HEK293T (cell line): ENCODE measurements around the gene SLC12A4.

Experiments
- CTCF ChIA-PET: fragments of 350-600 bp; formaldehyde crosslinking; extraction: SDS; loops from one replicate; lab custom pipeline; 2021; ENCODE audit warnings: antibody characterized with exemption, inconsistent platforms; lab: Yijun Ruan, JAX
- POLR2A ChIA-PET: fragments of 350-600 bp; formaldehyde crosslinking; extraction: SDS; loops from one replicate; lab custom pipeline; 2020; ENCODE audit warnings: antibody characterized with exemption, inconsistent platforms; lab: Yijun Ruan, JAX
- DNase-seq: peaks from one replicate; pipeline ENCODE4 v3.0.0; 2012; ENCODE audit warnings: mixed read lengths; ENCODE audit errors: extremely low spot score
- ARNT ChIP-seq: fragments of 450-650 bp; IDR thresholded peaks from 2 replicates; pipeline ENCODE4 v1.6.1; 2017; ENCODE audit warnings: mild to moderate bottlenecking
- BHLHE40 ChIP-seq: fragments of 450-650 bp; IDR thresholded peaks from 2 replicates; pipeline ENCODE4 v1.6.1; 2016; ENCODE audit warnings: mild to moderate bottlenecking, moderate library complexity, borderline replicate concordance
- CTBP1 ChIP-seq: fragments of 450-650 bp; IDR thresholded peaks from 2 replicates; pipeline ENCODE4 v1.6.1; 2016; ENCODE audit warnings: borderline replicate concordance
- ELF4 ChIP-seq: fragments of 450-650 bp; IDR thresholded peaks from 2 replicates; pipeline ENCODE4 v1.6.1; 2017; ENCODE audit warnings: antibody characterized with exemption
- FOXA1 ChIP-seq: fragments of 450-650 bp; IDR thresholded peaks from 2 replicates; pipeline ENCODE4 v1.6.1; 2016; ENCODE audit warnings: mild to moderate bottlenecking
- FOXK2 ChIP-seq: fragments of 450-650 bp; IDR thresholded peaks from 2 replicates; pipeline ENCODE4 v1.6.1; 2016; ENCODE audit warnings: mild to moderate bottlenecking
- FOXM1 ChIP-seq: fragments of 450-650 bp; IDR thresholded peaks from 2 replicates; pipeline ENCODE4 v1.6.1; 2017; ENCODE audit warnings: mild to moderate bottlenecking, borderline replicate concordance
- HDGF ChIP-seq: fragments of 450-650 bp; IDR thresholded peaks from 2 replicates; pipeline ENCODE4 v1.6.1; 2017; ENCODE audit warnings: antibody characterized with exemption, borderline replicate concordance
- L3MBTL2 ChIP-seq: fragments of 450-650 bp; conservative IDR thresholded peaks from 2 replicates; pipeline ENCODE4 v1.6.1; 2016; ENCODE audit warnings: mild to moderate bottlenecking
- LEF1 ChIP-seq: fragments of 450-650 bp; IDR thresholded peaks from 2 replicates; pipeline ENCODE4 v1.6.1; 2017; ENCODE audit warnings: mild to moderate bottlenecking, borderline replicate concordance
- NFRKB ChIP-seq: fragments of 450-650 bp; IDR thresholded peaks from 2 replicates; pipeline ENCODE4 v1.6.1; 2016; ENCODE audit warnings: mild to moderate bottlenecking, moderate library complexity
- SP1 ChIP-seq: fragments of 450-650 bp; IDR thresholded peaks from 2 replicates; pipeline ENCODE4 v1.6.1; 2017
- SUZ12 ChIP-seq: fragments of 450-650 bp; IDR thresholded peaks from 2 replicates; pipeline ENCODE4 v1.6.1; 2016; ENCODE audit warnings: mild to moderate bottlenecking
- TARDBP ChIP-seq: fragments of 450-650 bp; IDR thresholded peaks from 2 replicates; pipeline ENCODE4 v1.6.1; 2016
- ZNF384 ChIP-seq: fragments of 450-650 bp; IDR thresholded peaks from 2 replicates; pipeline ENCODE4 v1.6.1; 2016
- TF ChIP-seq, protein P1 (sequence below): fragments of 450-650 bp; IDR thresholded peaks from 2 replicates; pipeline ENCODE4 v1.6.1; 2016

SLC12A4 gene

DNA sequence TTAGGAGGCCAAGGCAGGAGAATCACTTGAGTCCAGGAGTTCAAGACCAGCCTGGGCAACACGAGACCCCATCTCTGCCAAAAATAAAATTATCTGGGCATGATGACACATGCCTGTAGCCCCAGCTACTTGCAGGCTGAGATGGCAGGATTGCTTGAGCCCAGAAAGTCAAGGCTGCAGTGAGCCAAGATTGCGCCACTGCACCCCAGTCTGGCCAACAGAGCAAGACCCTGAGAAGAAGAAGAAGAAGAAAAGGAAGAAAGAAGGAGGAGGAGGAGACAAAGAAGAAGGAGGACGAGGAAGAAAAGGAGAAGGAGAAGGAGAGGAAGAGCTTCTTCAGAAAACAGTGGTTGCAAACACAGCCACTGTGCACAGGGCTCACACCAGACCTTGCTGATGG is 20.2 kb upstream of the SLC12A4 start:
- no peak for DNase-seq
- ChIA-PET CTCF (no interaction called here), POLR2A (interaction anchor here (1.2 kb wide), 1 partner anchor 51 kb away, joined by 4 read pairs; no protein-coding TSS in a partner anchor)
- TF ChIP-seq, protein P1, sequence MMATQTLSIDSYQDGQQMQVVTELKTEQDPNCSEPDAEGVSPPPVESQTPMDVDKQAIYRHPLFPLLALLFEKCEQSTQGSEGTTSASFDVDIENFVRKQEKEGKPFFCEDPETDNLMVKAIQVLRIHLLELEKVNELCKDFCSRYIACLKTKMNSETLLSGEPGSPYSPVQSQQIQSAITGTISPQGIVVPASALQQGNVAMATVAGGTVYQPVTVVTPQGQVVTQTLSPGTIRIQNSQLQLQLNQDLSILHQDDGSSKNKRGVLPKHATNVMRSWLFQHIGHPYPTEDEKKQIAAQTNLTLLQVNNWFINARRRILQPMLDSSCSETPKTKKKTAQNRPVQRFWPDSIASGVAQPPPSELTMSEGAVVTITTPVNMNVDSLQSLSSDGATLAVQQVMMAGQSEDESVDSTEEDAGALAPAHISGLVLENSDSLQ = no peak
- TF ChIP-seq L3MBTL2 = no peak
- TF ChIP-seq SP1 = no peak
- TF ChIP-seq ELF4 = no peak
- no peak for TF ChIP-seq FOXK2
- TF ChIP-seq SUZ12 = no peak
- no peak for TF ChIP-seq BHLHE40

DNA sequence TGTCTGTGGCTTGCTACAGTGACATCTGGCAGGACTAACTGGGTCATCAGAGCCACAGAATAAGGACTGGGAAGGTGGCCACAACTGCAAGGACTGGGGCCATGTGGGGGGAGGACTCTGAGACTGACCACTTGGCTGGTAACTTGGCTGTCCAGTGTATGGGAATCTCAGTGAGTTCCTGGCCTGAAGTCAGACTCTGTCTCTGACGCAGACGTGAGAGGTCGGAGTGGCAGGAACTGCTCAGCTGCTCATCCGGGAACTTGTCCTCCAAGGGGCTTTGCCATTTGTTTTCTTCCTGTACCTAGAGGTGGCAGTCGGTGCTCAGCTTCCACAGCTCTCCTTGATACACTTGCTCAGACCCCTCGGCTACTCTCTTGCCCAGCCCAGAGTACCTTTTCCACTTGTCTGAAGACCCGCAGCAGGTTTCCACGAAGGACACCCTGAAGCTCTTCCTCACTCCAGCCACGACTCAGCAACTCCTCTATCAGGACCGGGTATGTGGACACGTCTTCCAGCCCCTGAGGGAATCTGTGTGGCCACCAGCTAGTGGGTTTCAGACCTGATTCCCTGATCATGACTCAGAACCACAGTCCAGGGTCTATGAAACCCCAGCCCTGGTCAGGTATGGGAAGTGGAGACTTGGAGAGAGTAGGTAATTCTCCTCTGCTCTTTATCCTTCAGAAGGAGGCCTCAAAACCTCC is 19.2 kb upstream of the SLC12A4 start:
- POLR2A ChIA-PET = interaction anchor here (1.2 kb wide), 1 partner anchor 52 kb away, joined by 4 read pairs; no protein-coding TSS in a partner anchor
- no peak for TF ChIP-seq SUZ12
- no peak for TF ChIP-seq FOXM1
- TF ChIP-seq, protein P1 = no peak
- TF ChIP-seq HDGF = no peak
- no peak for TF ChIP-seq LEF1
- TF ChIP-seq ZNF384 = no peak
- TF ChIP-seq ARNT = no peak
- TF ChIP-seq NFRKB = no peak
- TF ChIP-seq TARDBP = no peak
- no peak for TF ChIP-seq FOXK2
- no peak for TF ChIP-seq BHLHE40
- TF ChIP-seq SP1 = no peak
- no peak for TF ChIP-seq L3MBTL2
- DNase-seq = no peak
- CTCF ChIA-PET = no interaction called here

DNA sequence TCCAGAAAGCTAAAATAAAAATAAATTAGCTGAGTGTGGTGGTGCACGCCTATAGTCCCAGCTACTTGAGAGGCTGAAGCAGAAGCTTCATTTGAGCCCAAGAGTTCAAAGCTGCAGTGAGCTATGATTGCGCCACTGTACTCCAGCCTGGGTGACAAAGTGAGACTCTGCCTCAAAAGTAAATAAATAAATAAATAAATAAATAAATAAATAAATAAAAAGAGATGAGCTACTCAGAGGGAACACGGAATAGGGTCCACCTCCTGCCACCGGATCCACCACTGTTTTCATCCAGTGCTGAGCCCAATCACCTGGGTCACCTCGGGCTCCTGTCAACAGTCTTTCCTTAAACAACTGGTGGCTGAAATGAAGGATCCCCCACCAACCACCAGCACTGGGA is 18.5 kb upstream of the SLC12A4 start:
- no peak for DNase-seq
- TF ChIP-seq, protein P1 = no peak
- TF ChIP-seq FOXK2 (no peak), FOXA1 (no peak), ARNT (no peak), SUZ12 (no peak), HDGF (no peak), LEF1 (no peak), CTBP1 (no peak), BHLHE40 (no peak), L3MBTL2 (no peak), NFRKB (no peak), TARDBP (no peak), FOXM1 (no peak), SP1 (no peak), ELF4 (no peak), ZNF384 (no peak)
- ChIA-PET CTCF (no interaction called here), POLR2A (interaction anchor here (0.6 kb wide), 1 partner anchor 251 kb away, joined by 3 read pairs; no protein-coding TSS in a partner anchor)

DNA sequence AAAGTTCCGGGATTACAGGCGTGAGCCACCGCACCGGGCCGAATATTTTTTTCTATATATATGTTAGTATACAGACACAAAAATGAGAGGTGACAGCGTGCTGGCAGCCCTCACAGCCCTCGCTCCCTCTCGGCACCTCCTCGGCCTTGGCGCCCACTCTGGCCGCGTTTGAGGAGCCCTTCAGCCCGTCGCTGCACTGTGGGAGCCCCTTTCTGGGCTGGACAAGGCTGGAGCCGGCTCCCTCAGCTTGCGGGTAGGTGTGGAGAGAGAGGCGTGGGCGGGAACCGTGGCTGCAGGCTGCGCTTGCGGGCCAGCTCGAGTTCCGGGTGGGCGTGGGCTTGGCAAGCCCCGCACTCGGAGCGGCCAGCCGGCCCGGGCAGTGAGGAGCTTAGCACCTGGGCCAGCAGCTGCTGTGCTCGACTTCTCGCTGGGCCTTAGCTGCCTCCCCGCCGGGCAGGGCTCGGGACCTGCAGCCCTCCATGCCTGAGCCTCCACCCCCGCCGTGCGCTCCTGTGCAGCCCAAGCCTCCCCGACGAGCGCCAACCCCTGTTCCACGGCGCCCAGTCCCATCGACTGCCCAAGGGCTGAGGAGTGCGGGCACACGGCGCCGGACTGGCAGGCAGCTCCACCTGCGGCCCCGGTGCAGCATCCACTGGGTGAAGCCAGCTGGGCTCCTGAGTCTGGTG is 13.7 kb upstream of the SLC12A4 start:
- DNase-seq = no peak
- POLR2A ChIA-PET = no interaction called here
- CTCF ChIA-PET = no interaction called here
- TF ChIP-seq CTBP1 = no peak
- TF ChIP-seq ZNF384 = no peak
- no peak for TF ChIP-seq LEF1
- TF ChIP-seq SP1 = no peak
- no peak for TF ChIP-seq ARNT
- no peak for TF ChIP-seq SUZ12
- TF ChIP-seq ELF4 = no peak
- no peak for TF ChIP-seq FOXM1
- TF ChIP-seq BHLHE40 = no peak
- TF ChIP-seq TARDBP = no peak
- no peak for TF ChIP-seq FOXK2
- TF ChIP-seq NFRKB = no peak
- TF ChIP-seq HDGF = no peak
- TF ChIP-seq FOXA1 = no peak
- no peak for TF ChIP-seq L3MBTL2
- TF ChIP-seq, protein P1 = no peak

DNA sequence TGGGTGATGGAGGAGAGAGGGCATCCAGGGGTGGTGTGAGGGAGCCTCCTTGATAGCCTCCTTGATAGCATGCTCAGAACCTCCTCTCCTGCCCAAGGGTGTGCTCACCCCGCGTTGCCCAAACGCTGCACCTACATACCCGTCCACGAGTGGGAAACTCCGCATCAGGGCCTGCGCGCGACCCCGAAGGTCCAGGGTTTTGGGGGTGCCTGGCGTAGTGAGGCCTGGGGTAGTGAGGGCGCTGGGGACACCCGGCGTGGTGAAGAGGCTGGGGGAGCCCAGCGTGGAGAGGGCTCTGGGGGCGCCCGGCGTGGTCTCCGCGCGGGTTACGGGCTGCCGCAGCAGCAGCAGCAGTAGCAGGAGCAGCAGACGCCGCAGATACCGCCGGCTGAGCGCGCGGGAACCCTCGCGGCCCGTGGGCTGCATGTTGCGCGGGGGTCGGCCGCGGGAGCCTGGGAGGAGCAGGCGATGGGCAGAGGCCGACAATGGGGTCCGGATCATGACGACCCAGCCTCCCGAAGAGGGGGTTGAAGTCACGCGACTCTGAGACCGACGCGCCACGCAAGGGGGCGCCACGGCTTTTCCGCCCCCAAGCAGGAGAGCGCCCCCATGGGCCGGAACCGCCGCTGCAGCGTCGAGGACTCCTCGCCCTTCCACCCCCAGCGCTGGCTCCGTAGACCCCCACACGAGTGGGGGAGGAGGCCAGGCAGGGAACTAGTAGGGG is 11.7 kb upstream of the SLC12A4 start, which contains the start of gene DPEP3:
Gene DPEP3 (minus strand): TSS at position 545 of the 724 bp plus-strand sequence. CDS start 119 bp downstream, at position 426.
- TF ChIP-seq SUZ12 (no peak), ELF4 (no peak), NFRKB (no peak), HDGF (no peak), L3MBTL2 (no peak), ZNF384 (no peak), FOXM1 (no peak), LEF1 (no peak), ARNT (no peak), TARDBP (no peak), FOXA1 (no peak), SP1 (no peak), BHLHE40 (no peak), FOXK2 (no peak), CTBP1 (no peak)
- TF ChIP-seq, protein P1 = no peak
- DNase-seq = no peak
- CTCF ChIA-PET = interaction anchor here (0.6 kb wide), 1 partner anchor 30 kb away, joined by 3 read pairs; no protein-coding TSS in a partner anchor
- POLR2A ChIA-PET = no interaction called here
